AG09309 (cell line): Measurements from ENCODE around the gene DENND2A.
"Not testable (repeated sequence)": the region's sequence is repeated elsewhere in the genome, so short reads cannot be mapped to it uniquely, and the experiment has no call there.

Experiments used
- DNase-seq: peaks from one replicate; pipeline ENCODE4 v3.0.0-alpha.2; 2010; ENCODE audit warnings: low read depth
- H3K4me3 ChIP-seq: 2 replicates; pipeline ENCODE4 v1.5.1; 2011; ENCODE audit warnings: mild to moderate bottlenecking, low read depth, low read length, moderate library complexity; ENCODE audit not compliant: control insufficient read depth
- CTCF ChIP-seq: IDR thresholded peaks from 2 replicates; pipeline ENCODE4 v1.5.1; 2011; ENCODE audit warnings: mild to moderate bottlenecking, low read depth, low read length, inconsistent platforms; ENCODE audit not compliant: insufficient read depth, control insufficient read depth; ENCODE audit errors: missing control alignments

DENND2A gene

GRCh38 chr7:140577651-140578050, 63.0 kb downstream of the DENND2A start:
- DNase-seq: no peak
- no peak for TF ChIP-seq CTCF
- no peak overlapping the region for H3K4me3 ChIP-seq

GRCh38 chr7:140576589-140576988, 64.0 kb downstream of the DENND2A start:
- no peak overlapping the region for H3K4me3 ChIP-seq
- no peak for DNase-seq
- TF ChIP-seq CTCF: no peak

GRCh38 chr7:140571538-140572122, 69.0 kb downstream of the DENND2A start:
- H3K4me3 ChIP-seq: no peak overlapping the region
- no peak for DNase-seq
- TF ChIP-seq CTCF: no peak

- no peak overlapping the region for H3K4me3 ChIP-seq
- no peak for TF ChIP-seq CTCF
- DNase-seq: no peak
These were observed 70.5 kb downstream of the DENND2A start for GRCh38 chr7:140570120-140570519.

GRCh38 chr7:140568021-140568813, 72.4 kb downstream of the DENND2A start:
- no peak for DNase-seq
- no peak overlapping the region for H3K4me3 ChIP-seq
- no peak for TF ChIP-seq CTCF

- not testable (repeated sequence) for H3K4me3 ChIP-seq, DNase-seq
These were observed 74.4 kb downstream of the DENND2A start for GRCh38 chr7:140566186-140566585.

- not testable (repeated sequence) for DNase-seq, H3K4me3 ChIP-seq
These were observed 74.9 kb downstream of the DENND2A start for GRCh38 chr7:140565761-140566160.
